Activated CD8-positive, alpha-beta T cell treated with anti-CD3 and anti-CD28 coated beads, Interleukin-2, amount 10 ng/mL, durations not matched to agents 7 days and 5 days (primary cell): ENCODE data around the gene DPPA4. TPM values are rescaled to one million over a fixed set of nuclear protein-coding genes. Genes with fewer than 3 reads are reported as not detected.

Experiments used
- total RNA-seq, 2 experiments: library from RNA; stranded (reverse); gene quantifications; one replicate each; pipeline ENCODE4 v1.2.3, GENCODE V29; 2021

The DPPA4 gene
- total RNA-seq, 2 experiments from 2014 or later: not detected

Other genes starting within 250 kb of the DPPA4 start
- gene MORC1, start 219.4 kb downstream of the DPPA4 start, total RNA-seq: not detected
- not detected for gene C3orf85, start 200.8 kb downstream of the DPPA4 start, total RNA-seq
- gene DPPA2, start 21.0 kb downstream of the DPPA4 start, total RNA-seq: not detected